Kidney (tissue), 14 donors: Measurements from ENCODE around the gene NINL. TPM values are rescaled to one million over a fixed set of nuclear protein-coding genes. Genes with fewer than 3 reads are reported as not detected.
A peak's percentile ranks its signal among the peaks of the same experiment; 100 is the strongest.

Experiments
- DNase-seq, 5 donors: peaks; one replicate each; pipeline ENCODE4 v3.0.0-alpha.2; 2013 to 2020
- FAIRE-seq: peaks from 2 replicates; lab custom pipeline; 2012; peaks lifted over from hg19 to GRCh38; lab: Jason Lieb, UNC
- H3K27ac ChIP-seq, 2 donors: one replicate each; pipeline ENCODE4 v1.7.0; 2013; ENCODE audit warnings: low read depth in 2 of 2, low read length in 2 of 2, inconsistent platforms in 1 of 2
- H3K27me3 ChIP-seq: one replicate; pipeline ENCODE4 v1.7.1; 2013; ENCODE audit warnings: low read length, inconsistent platforms; ENCODE audit not compliant: control insufficient read depth, insufficient read depth
- H3K36me3 ChIP-seq, 3 donors: one replicate each; pipeline versions ENCODE4 v1.7.0 to v1.7.1; 2013; ENCODE audit warnings: low read length in 3 of 3, control low read depth in 1 of 3, inconsistent platforms in 1 of 3; ENCODE audit not compliant: insufficient read depth in 3 of 3, control insufficient read depth in 2 of 3
- H3K4me1 ChIP-seq, 3 donors: one replicate each; pipeline versions ENCODE4 v1.7.0 to v1.7.1; 2013; ENCODE audit warnings: low read length in 3 of 3, inconsistent platforms in 1 of 3, low read depth in 1 of 3; ENCODE audit not compliant: control insufficient read depth in 2 of 3, insufficient read depth in 2 of 3
- H3K4me3 ChIP-seq, 3 donors: one replicate each; pipeline versions ENCODE4 v1.7.0 to v1.8.1; 2013; ENCODE audit warnings: low read length in 3 of 3, control low read depth in 1 of 3, inconsistent platforms in 1 of 3
- H3K9ac ChIP-seq, 3 donors: one replicate each; pipeline versions ENCODE4 v1.7.0 to v1.7.1; 2013; ENCODE audit warnings: low read length in 3 of 3, control low read depth in 1 of 3, inconsistent platforms in 1 of 3
- H3K9me3 ChIP-seq, 3 donors: one replicate each; pipeline versions ENCODE4 v1.7.0 to v1.7.1; 2013; ENCODE audit warnings: low read length in 3 of 3, control low read depth in 1 of 3, inconsistent platforms in 1 of 3; ENCODE audit not compliant: control insufficient read depth in 2 of 3, insufficient read depth in 1 of 3
- CTCF ChIP-seq: IDR thresholded peaks from 3 replicates; pipeline ENCODE4 v1.5.1; 2012; ENCODE audit warnings: mild to moderate bottlenecking, moderate library complexity, borderline replicate concordance; ENCODE audit not compliant: insufficient read depth; ENCODE audit errors: extremely low read depth
- intact Hi-C: fragments of 100-400 bp; cut with DNase I; formaldehyde crosslinking; loops from one replicate; pipeline ENCODE4 v1.11.1; 2022
- polyA plus RNA-seq: library from polyadenylated mRNA; stranded (reverse); fragments of 350-450 nt; fragmentation: Illumina TruSeq; extraction: RNeasy Lipid Tissue Mini Kit (QIAGEN cat#74804); gene quantifications from one replicate; pipeline ENCODE4 v1.2.3, GENCODE V29; 2014; ENCODE audit warnings: low read depth, low replicate concordance; ENCODE audit not compliant: insufficient read depth
- total RNA-seq: library from RNA; stranded (reverse); fragmentation: NEBNext Ultra II Directional; extraction: Animal tissue kit (Norgen Biotek cat#: 25700); gene quantifications from one replicate; pipeline ENCODE4 v1.2.1, GENCODE V29; 2021
- donor health status: control.
- donor health status: control.
- donor health status: control.
- donor health status: control.
- donor health status: control.
- donor health status: DM: yes; HTN: yes; CAD: no.
- donor health status: Normal renal cell carcinoma (clear cell type).

NINL gene
- total and polyA plus RNA-seq, 2 donors from 2014 or later = 23.4 to 25.2 TPM

- Histone ChIP-seq H3K9ac (no peak overlapping the region), H3K27ac (no peak overlapping the region), H3K9me3 (no peaks in the 10 kb centered on the region), H3K4me3 (no peak overlapping the region), H3K27me3 (no peaks in the 10 kb centered on the region), H3K36me3 (peaks cover 0 to 28% (median 10%) of the 10 kb centered on the region in 3 donors), H3K4me1 (no peaks in the 10 kb centered on the region)
- intact Hi-C loops = no loop called here
- no peak for TF ChIP-seq CTCF
- DNase-seq (peak in 1 of 5 donors; percentile 28), FAIRE-seq (no peak)
Observed at GRCh38 chr20:25497586-25498279, 87.6 kb downstream of the NINL start.

GRCh38 chr20:25496968-25497401 is 88.3 kb downstream of the NINL start:
- H3K9me3 ChIP-seq = no peaks in the 10 kb centered on the region
- FAIRE-seq (no peak), DNase-seq (peak in 1 of 5 donors; percentile 58)
- H3K4me3 ChIP-seq = no peak overlapping the region
- TF ChIP-seq CTCF = no peak
- intact Hi-C loops = no loop called here
- H3K9ac ChIP-seq = no peak overlapping the region
- no peaks in the 10 kb centered on the region for H3K27me3 ChIP-seq
- no peaks in the 10 kb centered on the region for H3K4me1 ChIP-seq
- peaks cover 0 to 27% (median 10%) of the 10 kb centered on the region in 3 donors for H3K36me3 ChIP-seq
- no peak overlapping the region for H3K27ac ChIP-seq

GRCh38 chr20:25496165-25496967 is 89.0 kb downstream of the NINL start:
- Histone ChIP-seq H3K9me3 (no peaks in the 10 kb centered on the region), H3K4me3 (no peak overlapping the region), H3K4me1 (no peaks in the 10 kb centered on the region), H3K9ac (no peak overlapping the region), H3K27me3 (no peaks in the 10 kb centered on the region), H3K27ac (no peak overlapping the region), H3K36me3 (peaks cover 0 to 30% (median 8%) of the 10 kb centered on the region in 3 donors)
- intact Hi-C loops = no loop called here
- peak in 1 of 5 donors; percentile 59 for DNase-seq
- no peak for FAIRE-seq
- no peak for TF ChIP-seq CTCF
